OCI-LY1 (cell line): Measurements from ENCODE around the gene TLE5.

ENCODE experiments used
- H2AFZ ChIP-seq: fragments of 200-600 bp; sonication (generic), shearing (Covaris generic); 2 replicates; pipeline ENCODE4 v1.6.0; 2014; ENCODE audit warnings: antibody characterized with exemption, mild to moderate bottlenecking, low read length
- H3F3A ChIP-seq: fragments of 200-600 bp; sonication (generic), shearing (Covaris generic); 2 replicates; pipeline ENCODE4 v1.6.0; 2014; ENCODE audit warnings: mild to moderate bottlenecking, antibody characterized with exemption, low read length, moderate library complexity; ENCODE audit not compliant: insufficient read depth
- H3K27ac ChIP-seq: fragments of 200-600 bp; sonication (generic); 2 replicates; pipeline ENCODE4 v1.5.1; 2014; ENCODE audit warnings: low read length, mixed run types, mild to moderate bottlenecking, low read depth; ENCODE audit not compliant: poor library complexity, severe bottlenecking
- H3K27me3 ChIP-seq: fragments of 200-600 bp; sonication (generic); 2 replicates; pipeline ENCODE4 v1.6.0; 2014; ENCODE audit warnings: antibody characterized with exemption, mild to moderate bottlenecking, low read length, moderate library complexity; ENCODE audit not compliant: insufficient read depth
- H3K36me3 ChIP-seq: fragments of 200-600 bp; sonication (generic); 2 replicates; pipeline ENCODE4 v1.6.1; 2014; ENCODE audit warnings: mild to moderate bottlenecking, antibody characterized with exemption, low read length, moderate library complexity, mixed read lengths; ENCODE audit not compliant: insufficient read depth
- H3K4me1 ChIP-seq: fragments of 200-600 bp; sonication (generic); 2 replicates; pipeline ENCODE4 v1.5.1; 2014; ENCODE audit warnings: mild to moderate bottlenecking, low read length, moderate library complexity; ENCODE audit not compliant: insufficient read depth, severe bottlenecking
- H3K4me2 ChIP-seq: fragments of 200-600 bp; sonication (generic), shearing (Covaris generic); 2 replicates; pipeline ENCODE4 v1.6.1; 2014; ENCODE audit warnings: low read length
- H3K4me3 ChIP-seq: fragments of 200-600 bp; sonication (generic); 2 replicates; pipeline ENCODE4 v1.5.1; 2014; ENCODE audit warnings: low read length, low read depth, mild to moderate bottlenecking, mixed read lengths; ENCODE audit not compliant: poor library complexity, severe bottlenecking
- H3K79me2 ChIP-seq: fragments of 200-600 bp; shearing (Covaris generic); 2 replicates; pipeline ENCODE4 v1.6.1; 2016; ENCODE audit warnings: mixed run types, low read length, mixed read lengths; ENCODE audit not compliant: insufficient read depth
- H3K9ac ChIP-seq: fragments of 200-600 bp; sonication (generic), shearing (Covaris generic); 2 replicates; pipeline ENCODE4 v1.6.1; 2014; ENCODE audit warnings: mild to moderate bottlenecking, low read length, mixed read lengths
- H3K9me2 ChIP-seq: fragments of 200-600 bp; sonication (generic), shearing (Covaris generic); 2 replicates; pipeline ENCODE4 v1.6.1; 2014; ENCODE audit warnings: low read depth, mild to moderate bottlenecking, low read length, mixed read lengths
- H3K9me3 ChIP-seq: fragments of 200-600 bp; shearing (Covaris generic); 2 replicates; pipeline ENCODE4 v1.6.1; 2014; ENCODE audit warnings: low read length, mixed read lengths
- H4K20me1 ChIP-seq: fragments of 200-600 bp; sonication (generic), shearing (Covaris generic); 2 replicates; pipeline ENCODE4 v1.6.0; 2016; ENCODE audit warnings: mild to moderate bottlenecking, low read length; ENCODE audit not compliant: insufficient read depth
- EZH2 ChIP-seq: fragments of 200-600 bp; sonication (generic), shearing (Covaris generic); IDR thresholded peaks from 2 replicates; pipeline ENCODE4 v1.8.0; 2017; ENCODE audit warnings: borderline replicate concordance, mixed run types, mild to moderate bottlenecking, antibody characterized with exemption, low read length, moderate library complexity, mixed read lengths
- TF ChIP-seq, protein P1 (sequence below): fragments of 200-600 bp; sonication (generic), shearing (Covaris generic); IDR thresholded peaks from 2 replicates; pipeline ENCODE4 v1.5.1; 2017; ENCODE audit warnings: mild to moderate bottlenecking, antibody characterized with exemption, low read length, moderate library complexity, mixed read lengths

Gene TLE5

DNA sequence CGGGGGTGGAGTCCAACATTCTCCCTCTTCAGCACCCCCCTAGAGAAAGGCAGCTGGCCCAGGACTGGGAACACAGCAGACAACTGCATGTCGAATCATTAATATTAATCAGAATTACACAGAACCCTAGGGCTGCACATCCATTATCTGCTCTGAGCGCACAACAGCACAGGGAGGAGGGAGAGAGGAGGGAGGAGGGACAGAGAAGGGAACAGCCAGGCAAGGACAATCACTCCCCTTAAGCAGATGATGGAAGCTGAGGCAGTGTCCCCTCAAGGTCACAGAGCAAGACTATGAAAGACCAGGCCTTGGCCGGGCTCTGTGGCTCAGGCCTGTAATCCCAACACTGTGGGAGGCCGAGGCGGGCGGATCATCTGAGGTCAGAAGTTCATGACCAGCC lies 59.2 kb downstream of the TLE5 start:
- no peak overlapping the region for H3K4me3 ChIP-seq
- H3K27ac ChIP-seq = no peak overlapping the region
- H3F3A ChIP-seq = no peaks in the 10 kb centered on the region
- H3K9me2 ChIP-seq = no peaks in the 10 kb centered on the region
- TF ChIP-seq, protein P1, sequence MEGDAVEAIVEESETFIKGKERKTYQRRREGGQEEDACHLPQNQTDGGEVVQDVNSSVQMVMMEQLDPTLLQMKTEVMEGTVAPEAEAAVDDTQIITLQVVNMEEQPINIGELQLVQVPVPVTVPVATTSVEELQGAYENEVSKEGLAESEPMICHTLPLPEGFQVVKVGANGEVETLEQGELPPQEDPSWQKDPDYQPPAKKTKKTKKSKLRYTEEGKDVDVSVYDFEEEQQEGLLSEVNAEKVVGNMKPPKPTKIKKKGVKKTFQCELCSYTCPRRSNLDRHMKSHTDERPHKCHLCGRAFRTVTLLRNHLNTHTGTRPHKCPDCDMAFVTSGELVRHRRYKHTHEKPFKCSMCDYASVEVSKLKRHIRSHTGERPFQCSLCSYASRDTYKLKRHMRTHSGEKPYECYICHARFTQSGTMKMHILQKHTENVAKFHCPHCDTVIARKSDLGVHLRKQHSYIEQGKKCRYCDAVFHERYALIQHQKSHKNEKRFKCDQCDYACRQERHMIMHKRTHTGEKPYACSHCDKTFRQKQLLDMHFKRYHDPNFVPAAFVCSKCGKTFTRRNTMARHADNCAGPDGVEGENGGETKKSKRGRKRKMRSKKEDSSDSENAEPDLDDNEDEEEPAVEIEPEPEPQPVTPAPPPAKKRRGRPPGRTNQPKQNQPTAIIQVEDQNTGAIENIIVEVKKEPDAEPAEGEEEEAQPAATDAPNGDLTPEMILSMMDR = no peak
- no peak for TF ChIP-seq EZH2
- H3K9me3 ChIP-seq = no peaks in the 10 kb centered on the region
- no peak overlapping the region for H2AFZ ChIP-seq
- H3K9ac ChIP-seq = no peak overlapping the region
- no peaks in the 10 kb centered on the region for H3K27me3 ChIP-seq
- no peaks in the 10 kb centered on the region for H3K4me1 ChIP-seq
- no peaks in the 10 kb centered on the region for H3K79me2 ChIP-seq
- no peaks in the 10 kb centered on the region for H4K20me1 ChIP-seq
- H3K4me2 ChIP-seq = no peak overlapping the region
- no peaks in the 10 kb centered on the region; the same call in 1 of the 2 replicates for H3K36me3 ChIP-seq
